Subcutaneous abdominal adipose tissue (tissue), 5 donors: ENCODE data around the gene TACC3.

ENCODE experiments used
- H3K27ac ChIP-seq: one replicate; pipeline ENCODE4 v1.7.0; 2013; ENCODE audit warnings: low read depth, mild to moderate bottlenecking, inconsistent platforms, low read length, moderate library complexity
- H3K27me3 ChIP-seq, 5 donors: one replicate each; pipeline ENCODE4 v1.7.0; 2013; ENCODE audit warnings: low read length in 5 of 5, inconsistent platforms in 1 of 5; ENCODE audit not compliant: control insufficient read depth in 5 of 5, insufficient read depth in 4 of 5
- H3K36me3 ChIP-seq, 5 donors: one replicate each; pipeline ENCODE4 v1.7.0; 2013; ENCODE audit warnings: low read length in 5 of 5; ENCODE audit not compliant: control insufficient read depth in 5 of 5, insufficient read depth in 5 of 5
- H3K4me1 ChIP-seq, 5 donors: one replicate each; pipeline ENCODE4 v1.7.0; 2013; ENCODE audit warnings: low read length in 5 of 5, mild to moderate bottlenecking in 3 of 5, moderate library complexity in 1 of 5; ENCODE audit not compliant: control insufficient read depth in 5 of 5, insufficient read depth in 5 of 5
- H3K4me3 ChIP-seq, 5 donors: one replicate each; pipeline ENCODE4 v1.7.0; 2013; ENCODE audit warnings: low read length in 5 of 5, low read depth in 1 of 5
- H3K9ac ChIP-seq, 5 donors: one replicate each; pipeline ENCODE4 v1.7.0; 2013; ENCODE audit warnings: low read length in 5 of 5, mild to moderate bottlenecking in 4 of 5, moderate library complexity in 3 of 5
- H3K9me3 ChIP-seq, 5 donors: one replicate each; pipeline ENCODE4 v1.7.0; 2013; ENCODE audit warnings: low read length in 5 of 5; ENCODE audit not compliant: control insufficient read depth in 5 of 5
- donor health status: healthy.
- donor health status: healthy.
- donor health status: healthy.
- donor health status: healthy.
- donor health status: healthy.

Gene TACC3

DNA sequence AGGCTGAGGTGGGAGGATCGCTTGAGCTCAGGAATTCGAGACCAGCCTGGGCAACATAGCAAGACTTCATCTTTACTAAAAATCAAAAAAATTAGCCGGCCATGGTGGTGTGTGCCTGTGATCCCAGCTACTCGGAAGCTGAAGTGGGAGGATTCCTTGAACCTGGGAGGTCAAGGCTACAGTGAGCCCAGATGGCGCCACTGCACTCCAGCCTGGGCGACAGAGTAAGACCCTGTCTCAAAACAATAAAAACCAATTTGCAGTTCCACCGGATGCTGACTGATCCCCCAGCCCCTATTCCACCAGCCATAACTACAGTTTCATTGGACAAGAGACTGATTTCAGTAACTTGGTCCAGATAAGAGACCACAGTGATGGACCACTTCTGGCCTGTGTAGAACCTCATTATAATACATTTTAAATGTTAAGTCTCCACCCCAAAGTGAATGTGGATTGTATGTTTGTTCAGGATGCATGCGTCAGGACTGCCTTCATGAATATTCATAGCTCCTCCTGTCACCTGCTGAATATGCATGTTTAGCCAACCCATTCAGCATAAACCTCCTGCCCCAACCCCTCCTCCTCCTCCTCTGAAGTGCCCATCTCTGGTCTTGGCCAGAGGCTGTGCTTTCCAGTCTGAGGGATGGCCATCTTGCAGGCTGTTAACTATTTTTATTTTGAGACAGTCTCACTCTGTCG lies 6.9 kb upstream of the TACC3 start:
- Histone ChIP-seq H3K36me3 (peaks cover 0 to 31% (median 20%) of the 10 kb centered on the region in 5 donors), H3K27ac (no peak overlapping the region), H3K9ac (peak overlapping the region in 1 of 5 donors; percentile 2), H3K4me3 (no peak overlapping the region), H3K9me3 (no peaks in the 10 kb centered on the region), H3K4me1 (peaks cover 10 to 50% (median 46%) of the 10 kb centered on the region in 5 donors), H3K27me3 (peaks cover 0 to 3% (median 0%) of the 10 kb centered on the region in 5 donors)

DNA sequence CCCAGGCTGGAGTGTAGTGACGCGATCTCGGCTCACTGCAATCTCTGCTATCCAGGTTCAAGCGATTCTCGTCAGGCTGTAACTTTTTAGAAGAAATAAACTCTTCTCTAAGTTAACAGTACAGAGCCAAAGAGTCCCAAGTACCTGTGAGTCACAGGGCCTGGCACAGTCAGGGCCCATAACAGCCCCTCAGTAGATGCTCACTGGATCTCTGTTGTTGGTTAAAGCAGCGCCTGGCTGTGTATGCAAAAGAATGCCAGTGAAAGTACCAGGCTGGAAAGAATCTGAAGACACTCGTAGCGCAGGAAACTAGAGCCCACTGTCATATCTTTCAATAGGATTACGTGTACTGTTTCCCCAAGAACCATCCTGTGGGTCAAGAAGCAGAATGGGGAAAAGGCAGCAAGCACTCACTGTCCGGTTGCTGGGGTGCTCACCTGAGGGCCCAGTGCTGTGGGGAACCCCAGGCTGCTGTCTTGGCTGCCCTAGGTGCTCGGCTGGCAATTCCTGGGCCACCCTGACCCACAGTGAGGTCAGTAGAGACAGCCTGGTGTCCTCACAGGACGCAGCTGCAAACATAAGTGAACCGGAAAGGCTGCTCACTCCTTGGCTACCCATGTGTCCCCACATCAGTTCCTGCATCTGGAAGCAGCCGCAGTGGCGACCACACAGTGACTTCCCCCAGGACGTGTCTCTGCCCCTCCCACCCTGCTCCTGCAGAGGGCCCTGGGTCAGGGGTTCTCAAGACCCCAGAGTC lies 6.1 kb upstream of the TACC3 start:
- Histone ChIP-seq H3K4me1 (peaks cover 10 to 55% (median 52%) of the 10 kb centered on the region in 5 donors), H3K27me3 (peaks cover 0 to 3% (median 0%) of the 10 kb centered on the region in 5 donors), H3K9ac (no peak overlapping the region), H3K27ac (no peak overlapping the region), H3K36me3 (peaks cover 0 to 31% (median 20%) of the 10 kb centered on the region in 5 donors), H3K9me3 (no peaks in the 10 kb centered on the region), H3K4me3 (no peak overlapping the region)

DNA sequence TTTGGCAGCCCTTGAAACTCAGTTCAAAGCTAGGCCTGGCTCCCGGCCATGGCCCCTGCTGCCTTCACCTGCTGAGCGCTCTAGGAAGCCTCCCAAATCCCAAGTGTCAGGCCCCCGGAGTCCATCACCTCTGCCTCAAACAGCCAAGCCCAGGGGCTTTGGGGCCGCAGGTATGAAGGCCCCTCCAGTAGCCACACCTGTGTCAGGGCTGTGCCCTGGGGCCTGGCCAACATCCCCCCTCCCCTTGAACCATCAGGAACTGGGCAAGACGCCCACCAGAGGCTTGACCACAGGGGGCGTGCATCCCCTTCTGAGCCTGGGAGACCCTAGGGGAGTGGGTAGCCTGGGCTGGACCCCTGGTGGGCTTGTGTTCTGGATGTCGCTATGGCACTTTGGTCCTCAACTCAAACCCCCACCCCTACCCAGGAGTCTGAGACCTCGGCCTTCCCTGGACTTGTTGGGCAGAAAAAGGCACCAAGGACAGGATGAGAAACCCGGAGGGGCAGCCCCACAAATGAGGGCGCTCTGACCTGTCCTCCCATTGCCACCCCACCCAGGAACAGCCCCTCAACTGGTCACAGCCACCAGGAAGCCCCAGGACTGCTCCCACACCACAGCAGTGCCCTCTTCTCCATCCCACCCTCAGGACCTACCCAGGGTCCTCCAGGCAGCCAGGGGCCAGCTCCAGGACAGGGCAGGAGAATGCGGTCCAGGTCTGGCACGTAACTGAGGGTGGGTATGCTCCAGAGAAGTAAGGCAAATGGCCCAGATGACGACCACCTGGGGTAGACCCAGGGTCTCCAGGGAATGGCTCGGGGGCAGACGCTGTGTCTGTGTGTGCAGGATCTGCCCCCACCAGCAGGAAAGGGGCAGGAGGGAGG lies 5.0 kb upstream of the TACC3 start:
- H3K9ac ChIP-seq = peak overlapping the region in 1 of 5 donors; percentile 12
- no peak overlapping the region for H3K4me3 ChIP-seq
- no peak overlapping the region for H3K27ac ChIP-seq
- peaks cover 0 to 3% (median 0%) of the 10 kb centered on the region in 5 donors for H3K27me3 ChIP-seq
- peaks cover 8 to 51% (median 47%) of the 10 kb centered on the region in 5 donors for H3K4me1 ChIP-seq
- H3K9me3 ChIP-seq = no peaks in the 10 kb centered on the region
- peaks cover 0 to 31% (median 20%) of the 10 kb centered on the region in 5 donors for H3K36me3 ChIP-seq

DNA sequence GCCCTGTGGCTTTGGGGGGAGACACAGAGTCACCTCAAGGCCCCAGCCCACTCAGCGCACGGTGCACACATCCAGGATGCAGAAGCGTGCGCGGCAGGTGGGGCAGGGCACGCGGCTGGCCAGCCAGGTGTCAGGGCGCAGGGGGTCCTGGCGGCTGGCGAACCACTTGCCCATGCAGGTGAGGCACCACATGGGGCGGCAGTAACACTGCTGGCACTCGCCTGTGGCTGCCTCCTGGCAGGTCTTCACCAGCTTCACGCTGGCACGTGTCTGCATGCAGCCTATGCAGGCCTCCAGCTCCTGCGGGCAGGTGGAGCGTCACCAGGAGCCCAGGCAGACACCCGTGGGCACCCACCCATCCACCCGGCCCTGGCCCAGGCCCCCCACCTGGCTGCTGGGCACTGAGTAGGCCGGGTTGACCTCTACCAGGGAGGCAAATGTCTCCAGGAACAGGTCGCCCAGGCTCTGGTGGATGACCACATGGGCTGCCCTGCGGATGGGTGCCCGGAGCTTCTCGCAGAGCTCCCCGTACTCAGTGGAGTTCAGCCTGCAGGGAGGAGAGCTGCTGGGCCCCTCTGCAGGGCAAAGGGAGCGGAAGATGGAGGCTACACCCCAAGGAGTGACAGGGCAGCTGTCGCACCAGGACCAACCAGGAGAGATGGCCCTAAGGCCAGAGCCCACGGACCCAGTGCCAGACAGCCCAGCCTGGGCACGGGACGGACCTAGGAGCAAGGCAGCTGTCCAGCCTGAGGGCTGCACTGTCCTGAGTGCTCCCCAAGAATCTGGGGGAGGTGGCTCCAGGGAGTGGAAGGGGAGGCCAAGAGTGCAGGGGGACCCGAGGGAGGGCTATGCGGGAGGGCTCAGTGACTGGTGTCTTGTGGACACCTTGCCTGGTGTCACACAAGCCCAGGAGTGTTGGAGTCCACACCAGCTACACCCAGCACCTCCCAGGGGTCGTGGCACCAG lies 3.9 kb upstream of the TACC3 start:
- Histone ChIP-seq H3K4me1 (peaks cover 9 to 54% (median 54%) of the 10 kb centered on the region in 5 donors), H3K9me3 (no peaks in the 10 kb centered on the region), H3K36me3 (peaks cover 0 to 31% (median 20%) of the 10 kb centered on the region in 5 donors), H3K27me3 (peaks cover 0 to 3% (median 0%) of the 10 kb centered on the region in 5 donors), H3K27ac (no peak overlapping the region), H3K4me3 (no peak overlapping the region), H3K9ac (no peak overlapping the region)

DNA sequence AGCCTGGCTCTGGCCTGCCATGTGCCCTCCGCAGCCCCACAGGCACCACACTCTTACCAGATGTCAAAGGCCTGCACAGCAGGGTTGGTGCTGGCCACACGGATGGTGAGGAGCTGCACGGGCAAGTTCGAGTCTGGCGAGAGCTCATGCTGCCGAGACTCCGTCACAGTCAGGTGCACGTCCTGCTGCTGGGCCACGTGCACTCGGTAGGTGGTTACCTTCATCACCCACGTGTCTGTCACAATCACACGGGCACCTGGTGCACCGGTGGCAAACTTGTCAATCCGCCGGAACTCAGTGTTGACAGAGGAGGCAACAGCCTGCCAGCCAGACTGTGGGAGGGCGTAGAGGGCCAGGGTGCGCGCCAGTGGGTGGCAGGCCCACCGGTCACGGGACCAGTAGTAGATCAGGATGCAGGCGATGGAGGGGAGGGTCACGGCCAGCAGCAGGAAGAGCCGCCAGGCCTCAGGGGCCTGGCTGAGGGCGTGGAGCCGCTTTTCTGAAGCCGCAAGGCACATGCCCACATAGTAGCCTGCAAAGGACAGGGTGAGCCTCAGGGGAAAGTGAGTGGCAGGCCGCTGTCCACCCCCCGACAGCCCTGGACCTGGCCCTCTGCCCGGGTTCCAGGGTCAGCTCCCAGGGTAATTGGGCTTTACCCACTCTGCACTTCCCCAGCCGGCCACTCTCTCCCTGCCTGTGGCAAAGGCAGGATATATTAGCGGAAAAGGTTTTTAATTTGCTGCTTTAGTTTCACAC lies 3.0 kb upstream of the TACC3 start:
- Histone ChIP-seq H3K9me3 (no peaks in the 10 kb centered on the region), H3K9ac (peak overlapping the region in 1 of 5 donors; percentile 52), H3K36me3 (peaks cover 0 to 31% (median 20%) of the 10 kb centered on the region in 5 donors), H3K4me3 (no peak overlapping the region), H3K4me1 (peaks cover 2 to 56% (median 54%) of the 10 kb centered on the region in 5 donors), H3K27me3 (no peaks in the 10 kb centered on the region), H3K27ac (peak overlapping the region; percentile 23)

DNA sequence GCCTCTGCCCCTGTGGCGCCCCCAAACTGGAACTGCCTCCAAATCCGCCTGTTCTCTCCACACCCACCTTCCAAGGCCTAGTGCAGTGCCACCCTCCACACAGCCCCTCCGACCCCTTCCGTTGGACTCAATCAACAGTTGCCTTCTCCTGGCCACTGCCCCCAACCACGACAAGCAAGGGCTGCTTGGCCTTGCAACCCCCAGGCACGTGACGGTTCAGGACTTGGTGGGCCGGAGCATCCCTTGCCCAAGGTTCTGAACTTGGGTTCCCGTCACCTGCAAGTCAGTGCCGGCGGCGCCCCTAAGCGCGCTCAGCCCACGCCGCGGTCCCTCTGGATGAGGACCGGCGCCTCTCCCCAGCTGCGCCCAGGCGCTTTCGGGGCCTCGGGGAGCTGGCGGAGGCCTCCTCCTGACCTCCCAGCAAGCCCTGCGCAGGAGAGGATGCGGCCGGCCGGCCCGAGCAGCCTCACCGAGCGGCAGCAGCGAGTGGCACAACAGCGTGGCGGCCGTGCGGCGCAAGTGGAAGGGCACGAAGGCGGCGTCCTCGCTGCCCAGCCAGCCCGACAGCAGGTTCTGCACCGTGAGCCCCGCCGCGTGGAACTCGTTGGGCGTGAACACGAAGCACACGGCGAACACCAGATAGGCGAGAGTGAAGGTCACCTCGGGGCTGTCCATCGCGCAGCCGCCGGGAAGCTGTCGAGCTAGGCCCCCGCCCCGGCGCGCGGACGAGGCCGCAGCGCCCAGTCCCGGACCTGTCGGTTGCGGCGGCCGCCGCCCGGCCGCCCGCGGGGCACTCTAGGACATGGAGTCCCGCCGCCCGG lies 948 bp upstream of the TACC3 start:
- Histone ChIP-seq H3K27me3 (no peaks in the 10 kb centered on the region), H3K36me3 (peaks cover 0 to 37% (median 22%) of the 10 kb centered on the region in 5 donors), H3K4me1 (peaks cover 2 to 50% (median 40%) of the 10 kb centered on the region in 5 donors), H3K4me3 (peak overlapping the region; percentile 64 to 88 (median 79)), H3K27ac (peak overlapping the region; percentile 72), H3K9me3 (no peaks in the 10 kb centered on the region), H3K9ac (peak overlapping the region in 4 of 5 donors; percentile 70 to 90 (median 84))

DNA sequence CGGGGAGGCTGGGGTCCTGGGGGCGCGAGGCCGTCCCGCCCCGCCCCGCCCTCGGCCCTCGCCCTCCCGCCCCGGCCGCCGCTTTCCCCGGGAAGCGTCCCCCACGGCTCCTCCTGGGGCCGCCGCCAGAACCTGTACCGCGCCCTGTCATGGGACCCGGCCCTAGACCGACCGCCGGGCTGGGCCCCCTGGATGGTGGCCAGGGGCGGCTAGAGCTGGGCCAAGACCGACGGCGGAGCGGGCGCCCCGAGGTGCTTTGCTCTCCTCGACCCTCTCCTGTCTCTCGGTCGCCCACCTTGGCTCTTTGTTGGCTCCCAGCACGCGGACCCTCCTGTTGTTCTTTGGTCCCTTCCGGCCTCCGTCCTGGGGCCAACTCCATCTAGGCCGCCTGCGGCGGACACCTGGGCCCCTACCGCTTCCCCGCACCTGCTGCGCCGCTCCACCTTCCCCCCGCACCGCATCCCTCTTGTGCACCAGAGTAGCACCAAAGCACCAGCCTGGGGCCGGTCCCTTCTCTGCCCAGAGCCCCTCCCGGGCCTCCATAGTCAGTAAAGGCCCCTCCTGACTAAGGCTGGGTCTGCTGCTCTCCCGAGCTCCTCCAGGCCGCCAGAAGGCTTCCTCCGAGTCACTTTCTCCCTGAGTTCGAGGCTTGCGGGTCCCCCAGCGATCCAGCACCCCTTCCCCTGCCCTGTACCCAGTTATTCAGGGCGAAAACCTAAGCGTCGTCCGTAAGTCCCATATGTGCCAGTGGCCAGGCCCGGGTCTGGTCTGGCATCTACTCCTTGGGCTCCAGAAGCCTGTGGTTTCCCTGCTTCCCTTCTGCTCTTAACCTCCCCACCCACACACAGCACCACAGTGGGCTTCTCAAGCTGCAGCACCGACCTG lies 587 bp downstream of the TACC3 start:
- Histone ChIP-seq H3K27ac (no peak overlapping the region), H3K9me3 (no peaks in the 10 kb centered on the region), H3K9ac (peak overlapping the region in 3 of 5 donors; percentile 0 to 53 (median 47)), H3K27me3 (no peaks in the 10 kb centered on the region), H3K4me1 (peaks cover 2 to 59% (median 47%) of the 10 kb centered on the region in 5 donors), H3K4me3 (peak overlapping the region in 3 of 5 donors; percentile 39 to 84 (median 48)), H3K36me3 (peaks cover 0 to 29% (median 15%) of the 10 kb centered on the region in 5 donors)
